Thymus (tissue), 11 donors: ENCODE measurements around the gene FBXL2. TPM values are rescaled to one million over a fixed set of nuclear protein-coding genes. Genes with fewer than 3 reads are reported as not detected.

Experiments
- DNase-seq, 9 donors: peaks; one replicate each; pipeline ENCODE4 v3.0.0-alpha.2; 2013; ENCODE audit warnings: low spot score in 9 of 9, low read depth in 6 of 9, missing footprints in 1 of 9
- H3K27ac ChIP-seq, 2 donors: one replicate each; pipeline ENCODE4 v1.5.1; 2013; ENCODE audit warnings: control low read depth in 1 of 2, low read depth in 1 of 2, low read length in 1 of 2, mild to moderate bottlenecking in 1 of 2, moderate library complexity in 1 of 2
- H3K27me3 ChIP-seq, 2 donors: one replicate each; pipeline ENCODE4 v1.5.1; 2013; ENCODE audit warnings: low read length in 1 of 2; ENCODE audit not compliant: control insufficient read depth in 2 of 2, insufficient read depth in 1 of 2
- H3K36me3 ChIP-seq, 2 donors: one replicate each; pipeline ENCODE4 v1.5.1; 2013; ENCODE audit warnings: low read length in 1 of 2, mild to moderate bottlenecking in 1 of 2, moderate library complexity in 1 of 2; ENCODE audit not compliant: control insufficient read depth in 2 of 2, insufficient read depth in 2 of 2
- H3K4me1 ChIP-seq, 2 donors: one replicate each; pipeline ENCODE4 v1.5.1; 2013; ENCODE audit warnings: low read length in 2 of 2; ENCODE audit not compliant: control insufficient read depth in 2 of 2, insufficient read depth in 2 of 2
- H3K4me3 ChIP-seq, 2 donors: one replicate each; pipeline ENCODE4 v1.5.1; 2013; ENCODE audit warnings: low read length in 2 of 2, control low read depth in 1 of 2, mild to moderate bottlenecking in 1 of 2
- H3K9me3 ChIP-seq, 2 donors: one replicate each; pipeline ENCODE4 v1.5.1; 2013; ENCODE audit warnings: low read length in 1 of 2, mild to moderate bottlenecking in 1 of 2; ENCODE audit not compliant: control insufficient read depth in 2 of 2, insufficient read depth in 1 of 2
- WGBS: extraction: QIAGEN DNeasy Blood & Tissue Kit; methylation state at CpG from one replicate; pipeline ENCODE4 v1.1.7; 2013; 5-methylcytosine and 5-hydroxymethylcytosine counted together
- polyA plus RNA-seq: library from polyadenylated mRNA; stranded (reverse); fragments of 200-250 nt; gene quantifications from one replicate; pipeline ENCODE4 v1.2.3, GENCODE V29; 2013
- total RNA-seq: library from RNA; stranded (reverse); fragments of 120-200 nt; gene quantifications from one replicate; pipeline ENCODE4 v1.2.4, GENCODE V29; 2013
- donor health status: healthy.

FBXL2 gene
- total and polyA plus RNA-seq, 2 donors, result 1.9 to 3.9 TPM

DNA sequence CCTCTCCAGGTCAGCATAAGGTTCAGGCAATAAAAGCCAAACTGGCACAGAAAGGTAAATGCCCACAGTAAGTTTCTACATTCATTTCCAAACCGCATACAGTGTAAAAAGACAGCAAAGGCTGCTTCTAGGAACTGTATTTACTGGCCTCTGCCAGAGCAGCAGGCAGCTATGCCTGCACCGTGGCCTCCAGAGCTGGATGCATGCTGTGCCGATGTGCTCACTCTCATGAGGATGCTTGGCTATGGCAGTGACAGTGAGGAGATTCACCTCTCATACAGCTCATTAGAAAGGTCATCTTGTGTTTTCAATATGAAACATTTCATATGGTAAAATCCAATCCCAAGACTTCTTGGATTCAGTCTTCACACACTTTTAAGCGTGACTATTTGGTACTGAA, 112.7 kb downstream of the FBXL2 start:
- Histone ChIP-seq H3K27me3 (no peaks in the 10 kb centered on the region), H3K4me1 (peaks cover 3 to 4% of the 10 kb centered on the region in 2 donors), H3K36me3 (peaks cover 28 to 70% of the 10 kb centered on the region in 2 donors), H3K9me3 (no peaks in the 10 kb centered on the region), H3K4me3 (no peak overlapping the region), H3K27ac (no peak overlapping the region)
- WGBS, result 97% methylated on average over 4 of the region's 4 CpGs
- DNase-seq, result no peak

DNA sequence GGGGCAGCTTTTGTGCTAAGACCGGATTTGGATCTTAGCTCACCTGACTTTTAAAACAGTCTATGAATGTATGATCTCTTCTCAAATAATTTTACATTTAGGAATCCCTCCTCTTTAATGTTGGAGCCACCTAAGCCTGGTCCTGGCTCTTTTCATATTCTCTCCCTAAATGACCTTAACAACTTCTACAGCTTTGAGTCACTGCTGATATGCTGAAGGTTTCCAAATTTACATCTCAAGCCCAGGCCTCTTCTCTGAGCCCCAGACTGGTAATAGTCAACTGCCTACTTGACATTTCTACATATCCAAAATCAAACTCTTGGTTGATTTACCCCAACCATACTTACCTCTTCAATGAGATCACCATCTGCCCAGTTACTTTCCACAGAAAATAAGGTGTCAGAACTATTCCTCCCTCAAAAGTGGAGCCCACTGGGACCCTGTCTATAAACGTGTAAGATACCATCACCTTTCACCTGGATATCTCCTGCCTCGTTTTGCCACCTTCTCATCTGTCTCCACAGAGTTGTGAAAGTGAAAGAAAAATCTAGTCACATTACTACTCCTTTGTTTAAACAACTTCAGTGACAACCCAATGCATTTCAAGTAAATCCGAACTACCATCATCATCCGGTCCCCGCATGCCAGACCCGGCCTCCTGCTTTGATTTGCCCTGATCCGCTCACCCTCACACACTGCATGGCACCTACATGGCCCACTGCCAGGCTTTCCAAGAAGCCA, 114.2 kb downstream of the FBXL2 start:
- H3K4me1 ChIP-seq, result no peaks in the 10 kb centered on the region
- no peaks in the 10 kb centered on the region for H3K27me3 ChIP-seq
- no peak for DNase-seq
- H3K4me3 ChIP-seq, result no peak overlapping the region
- peaks cover 38 to 75% of the 10 kb centered on the region in 2 donors for H3K36me3 ChIP-seq
- no peaks in the 10 kb centered on the region for H3K9me3 ChIP-seq
- WGBS, result 95% methylated on average over 8 of the region's 8 CpGs
- no peak overlapping the region for H3K27ac ChIP-seq

DNA sequence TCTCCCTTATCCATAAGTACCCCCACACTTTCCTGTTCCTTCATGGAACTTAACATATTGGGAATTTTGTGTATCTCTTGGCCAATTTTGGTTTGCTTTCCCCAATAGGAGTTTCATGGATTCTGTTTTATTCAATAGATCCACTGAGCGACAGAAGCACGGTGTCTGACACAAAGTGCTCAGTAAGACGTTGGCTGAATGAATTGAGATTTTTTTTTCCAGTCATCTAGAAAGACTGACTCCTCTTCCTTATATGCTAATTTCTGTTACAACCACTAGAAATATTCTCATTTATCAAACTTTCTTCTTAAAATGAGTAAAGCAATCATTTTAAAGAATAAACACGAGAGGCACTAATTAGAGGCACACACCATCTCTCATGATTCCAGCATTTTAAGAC, 114.9 kb downstream of the FBXL2 start:
- Histone ChIP-seq H3K27me3 (no peaks in the 10 kb centered on the region), H3K36me3 (peaks cover 43 to 82% of the 10 kb centered on the region in 2 donors), H3K27ac (no peak overlapping the region), H3K4me3 (no peak overlapping the region), H3K4me1 (no peaks in the 10 kb centered on the region), H3K9me3 (no peaks in the 10 kb centered on the region)
- no peak for DNase-seq
- WGBS, result 98% methylated on average over 4 of the region's 4 CpGs

DNA sequence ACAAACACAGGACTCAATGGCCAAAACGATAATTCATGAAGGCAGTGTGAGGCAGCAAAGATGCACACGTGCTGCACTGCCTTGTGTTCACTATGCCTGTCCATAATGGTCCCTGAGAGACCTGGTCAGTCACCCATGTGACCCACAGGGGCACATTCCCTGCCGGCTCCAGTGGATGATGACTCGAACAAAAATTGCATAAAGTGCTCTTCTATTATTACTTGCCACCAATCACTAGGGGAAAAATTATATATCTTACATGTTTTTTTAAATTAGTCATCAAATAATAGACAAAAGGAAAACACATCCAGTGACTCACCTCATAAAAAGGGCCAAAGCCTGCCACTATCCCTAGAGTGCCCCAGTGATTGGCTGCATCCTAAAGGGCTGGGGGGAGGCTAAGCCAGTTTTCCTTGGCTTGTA, 115.5 kb downstream of the FBXL2 start:
- Histone ChIP-seq H3K27ac (no peak overlapping the region), H3K4me1 (no peaks in the 10 kb centered on the region), H3K36me3 (peaks cover 43 to 83% of the 10 kb centered on the region in 2 donors), H3K9me3 (no peaks in the 10 kb centered on the region), H3K4me3 (no peak overlapping the region), H3K27me3 (no peaks in the 10 kb centered on the region)
- WGBS, result 96% methylated on average over 4 of the region's 4 CpGs
- DNase-seq, result no peak

DNA sequence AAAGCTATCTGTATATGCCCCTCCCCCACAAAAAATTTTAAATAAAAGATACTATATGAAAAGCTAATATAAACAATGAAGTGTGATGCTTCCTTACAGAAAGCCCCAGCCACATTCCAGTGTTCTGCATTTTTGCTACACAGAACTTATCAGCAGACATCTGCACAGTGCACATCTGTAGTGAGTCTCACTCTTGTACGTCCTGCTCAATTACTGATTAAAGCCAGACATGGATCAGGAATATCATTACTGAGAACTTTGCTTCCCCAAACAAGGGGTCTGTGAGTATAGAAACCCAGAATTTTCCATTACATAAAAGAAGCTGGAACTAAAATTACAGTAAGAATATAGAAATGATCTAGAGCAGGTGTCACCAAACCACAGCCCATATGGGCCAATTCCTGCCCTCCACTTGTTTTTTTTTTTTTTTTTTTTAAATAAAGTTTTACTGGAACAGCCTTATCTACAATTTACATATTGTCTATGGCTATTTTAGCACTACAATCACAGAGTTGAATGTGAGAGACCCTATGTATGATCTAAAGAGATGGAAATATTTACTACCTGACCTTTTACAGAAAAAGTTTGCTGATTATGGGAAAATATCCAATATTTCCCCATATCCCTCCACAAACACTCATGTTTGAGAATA, 117.3 kb downstream of the FBXL2 start:
- no peak overlapping the region for H3K4me3 ChIP-seq
- H3K27ac ChIP-seq, result no peak overlapping the region
- H3K36me3 ChIP-seq, result peaks cover 47 to 88% of the 10 kb centered on the region in 2 donors
- no peak for DNase-seq
- H3K4me1 ChIP-seq, result no peaks in the 10 kb centered on the region
- H3K27me3 ChIP-seq, result no peaks in the 10 kb centered on the region
- 94% methylated on average over 1 of the region's 1 CpG for WGBS
- no peaks in the 10 kb centered on the region for H3K9me3 ChIP-seq

DNA sequence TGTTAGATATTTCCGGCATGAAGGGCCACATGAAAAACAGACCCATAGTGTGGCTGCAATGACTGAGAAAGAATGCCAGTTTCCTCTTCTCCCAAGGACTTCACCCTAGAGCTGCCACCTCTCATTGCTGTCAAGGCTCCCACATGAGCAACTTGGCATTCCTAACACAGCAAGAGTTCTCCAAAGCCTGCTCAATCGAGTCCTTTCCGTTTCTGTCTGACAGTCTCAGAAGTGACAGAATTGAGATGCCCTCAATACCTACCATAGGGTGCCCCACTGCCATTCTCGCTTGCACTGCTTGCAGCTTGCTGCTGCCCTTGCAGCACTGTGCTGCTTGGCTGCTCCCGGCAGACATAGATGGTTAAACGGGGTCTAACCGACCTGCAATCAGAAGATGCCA, 118.7 kb downstream of the FBXL2 start:
- no peak overlapping the region for H3K4me3 ChIP-seq
- H3K36me3 ChIP-seq, result peaks cover 38 to 90% of the 10 kb centered on the region in 2 donors
- no peak overlapping the region for H3K27ac ChIP-seq
- H3K9me3 ChIP-seq, result no peaks in the 10 kb centered on the region
- no peaks in the 10 kb centered on the region for H3K27me3 ChIP-seq
- WGBS, result 97% methylated on average over 7 of the region's 7 CpGs
- no peak for DNase-seq
- no peaks in the 10 kb centered on the region for H3K4me1 ChIP-seq

DNA sequence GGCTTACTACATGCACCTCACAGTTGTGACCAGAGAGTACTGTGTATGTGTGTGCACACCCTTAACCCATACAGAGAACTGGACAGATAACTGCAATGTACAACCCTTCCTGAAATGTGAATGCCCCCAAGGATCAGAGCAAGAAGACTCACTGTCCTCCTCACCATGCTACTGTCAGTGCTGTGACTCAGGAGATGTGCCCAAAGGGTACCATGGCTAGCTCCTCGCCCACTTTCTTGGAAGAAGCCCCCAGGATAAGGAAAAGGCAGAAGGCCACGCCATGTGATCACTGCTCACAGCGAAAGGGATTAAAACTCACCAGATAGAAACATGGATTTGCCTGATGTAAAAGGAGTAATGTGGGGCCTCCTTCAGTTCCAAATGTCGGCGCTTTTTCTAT, 121.2 kb downstream of the FBXL2 start:
- no peaks in the 10 kb centered on the region for H3K4me1 ChIP-seq
- no peaks in the 10 kb centered on the region for H3K27me3 ChIP-seq
- DNase-seq, result no peak
- H3K9me3 ChIP-seq, result no peaks in the 10 kb centered on the region
- WGBS, result 98% methylated on average over 5 of the region's 5 CpGs
- no peak overlapping the region for H3K27ac ChIP-seq
- peaks cover 41 to 86% of the 10 kb centered on the region in 2 donors for H3K36me3 ChIP-seq
- no peak overlapping the region for H3K4me3 ChIP-seq

DNA sequence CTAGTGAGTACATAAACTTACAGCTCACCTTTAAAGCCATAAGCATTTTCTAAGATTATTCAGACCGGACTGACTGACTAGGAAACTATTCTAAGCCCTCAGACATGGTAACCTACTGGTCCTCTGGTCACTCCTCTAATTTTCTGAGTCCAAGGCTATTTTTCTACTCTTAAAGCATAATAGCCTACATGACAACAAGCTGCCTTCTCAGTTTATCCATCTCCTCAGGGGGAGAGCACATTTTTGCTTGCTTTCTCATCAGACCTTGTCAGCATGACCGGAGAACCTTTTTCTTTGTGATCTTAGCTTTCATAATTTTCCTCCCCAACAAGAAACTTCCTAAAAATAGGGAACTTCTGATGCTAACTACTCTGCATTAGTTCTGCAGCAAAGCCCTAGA, 124.5 kb downstream of the FBXL2 start:
- no peak overlapping the region for H3K4me3 ChIP-seq
- no peak overlapping the region for H3K27ac ChIP-seq
- H3K27me3 ChIP-seq, result no peaks in the 10 kb centered on the region
- no peak for DNase-seq
- WGBS, result 97% methylated on average over 2 of the region's 2 CpGs
- peaks cover 35 to 85% of the 10 kb centered on the region in 2 donors for H3K36me3 ChIP-seq
- H3K4me1 ChIP-seq, result no peaks in the 10 kb centered on the region
- H3K9me3 ChIP-seq, result no peaks in the 10 kb centered on the region

DNA sequence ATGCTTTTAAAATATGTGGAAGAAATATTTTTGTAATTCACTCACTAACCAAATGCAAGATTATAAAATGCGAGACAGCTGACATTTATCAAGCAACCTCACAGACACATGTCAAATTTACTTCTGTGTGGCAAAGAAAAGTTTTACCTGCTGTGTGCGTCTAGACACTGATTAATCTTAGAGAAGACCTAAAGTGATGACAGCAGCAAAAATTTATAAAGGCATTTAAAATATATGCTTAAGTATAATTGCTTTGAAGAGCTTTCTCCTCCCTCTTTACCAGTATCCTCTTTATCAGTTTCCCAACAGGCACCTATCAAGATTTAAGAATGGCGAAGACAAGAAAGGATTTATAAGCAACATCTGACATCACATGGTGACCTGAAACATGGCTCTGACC, 125.7 kb downstream of the FBXL2 start:
- H3K27ac ChIP-seq, result no peak overlapping the region
- H3K9me3 ChIP-seq, result no peaks in the 10 kb centered on the region
- H3K27me3 ChIP-seq, result no peaks in the 10 kb centered on the region
- no peaks in the 10 kb centered on the region for H3K4me1 ChIP-seq
- no peak for DNase-seq
- H3K36me3 ChIP-seq, result peaks cover 37 to 85% of the 10 kb centered on the region in 2 donors
- 97% methylated on average over 3 of the region's 3 CpGs for WGBS
- no peak overlapping the region for H3K4me3 ChIP-seq
